Amygdala (tissue), 56 donors: ENCODE data around the gene CDKN2B-AS1.

Source experiments
- DNase-seq, 56 donors: peaks; one replicate each; lab custom pipeline; 2025; lab: John Stamatoyannopoulos, UW

Gene CDKN2B-AS1

GRCh38 chr9:22005021-22005701, 10.6 kb downstream of the CDKN2B-AS1 start:
- DNase-seq: no peak

- no peak for DNase-seq
Observed at GRCh38 chr9:22005702-22006606, 11.4 kb downstream of the CDKN2B-AS1 start.

- no peak for DNase-seq
Observed at GRCh38 chr9:22008384-22008716, 13.8 kb downstream of the CDKN2B-AS1 start.

GRCh38 chr9:22008717-22009505, 14.3 kb downstream of the CDKN2B-AS1 start, which contains the start of gene CDKN2B:
Gene CDKN2B, minus strand, starts transcription at chr9:22009305. Its CDS starts 352 bp downstream, at chr9:22008953.
- peak; percentile 30 to 94 (median 86) for DNase-seq

GRCh38 chr9:22009506-22009867, 14.9 kb downstream of the CDKN2B-AS1 start:
- DNase-seq: no peak

GRCh38 chr9:22010866-22011625, 16.5 kb downstream of the CDKN2B-AS1 start:
- no peak for DNase-seq

- no peak for DNase-seq
Observed at GRCh38 chr9:22022396-22022795, 27.8 kb downstream of the CDKN2B-AS1 start.

GRCh38 chr9:22026696-22027095, 32.1 kb downstream of the CDKN2B-AS1 start:
- DNase-seq: no peak

- no peak for DNase-seq
Observed at GRCh38 chr9:22028394-22028793, 33.8 kb downstream of the CDKN2B-AS1 start.

GRCh38 chr9:22029231-22029630, 34.6 kb downstream of the CDKN2B-AS1 start:
- DNase-seq: no peak

GRCh38 chr9:22030101-22030598, 35.6 kb downstream of the CDKN2B-AS1 start:
- DNase-seq: no peak

GRCh38 chr9:22031655-22032411, 37.2 kb downstream of the CDKN2B-AS1 start:
- DNase-seq: no peak

GRCh38 chr9:22033012-22033630, 38.5 kb downstream of the CDKN2B-AS1 start:
- DNase-seq: no peak

- no peak for DNase-seq
Observed at GRCh38 chr9:22035591-22036011, 41.0 kb downstream of the CDKN2B-AS1 start.

GRCh38 chr9:22036866-22037626, 42.5 kb downstream of the CDKN2B-AS1 start:
- no peak for DNase-seq

GRCh38 chr9:22037954-22038690, 43.5 kb downstream of the CDKN2B-AS1 start:
- no peak for DNase-seq

GRCh38 chr9:22039258-22039657, 44.7 kb downstream of the CDKN2B-AS1 start:
- DNase-seq: no peak
